Measurements from ENCODE around the gene NPW.

The NPW gene

GRCh38 chr16:1984347-1985225 is 35.0 kb upstream of the NPW start:
- DNase-seq = no peak

- no peak for DNase-seq
Observed at GRCh38 chr16:1985466-1986150, 34.0 kb upstream of the NPW start.

- DNase-seq = no peak
Observed at GRCh38 chr16:1987198-1987597, 32.4 kb upstream of the NPW start.

- no peak for DNase-seq
Observed at GRCh38 chr16:1989209-1990100, 30.1 kb upstream of the NPW start, which contains the start of gene SYNGR3. Gene SYNGR3, plus strand, starts transcription at chr16:1989970. Its CDS starts 133 bp downstream, at chr16:1990103.

- no peak for DNase-seq
Observed at GRCh38 chr16:1990101-1990350, 29.6 kb upstream of the NPW start.

- DNase-seq = no peak
Observed at GRCh38 chr16:1990351-1991134, 29.0 kb upstream of the NPW start.

GRCh38 chr16:1991135-1991551 is 28.4 kb upstream of the NPW start:
- no peak for DNase-seq

GRCh38 chr16:1991588-1991947 is 28.0 kb upstream of the NPW start:
- DNase-seq = no peak

GRCh38 chr16:1991948-1992703 is 27.5 kb upstream of the NPW start:
- DNase-seq = no peak

GRCh38 chr16:1992704-1993317 is 26.8 kb upstream of the NPW start:
- no peak for DNase-seq

- no peak for DNase-seq
Observed at GRCh38 chr16:1993731-1994131, 25.9 kb upstream of the NPW start.

GRCh38 chr16:1997494-1998359 is 21.9 kb upstream of the NPW start:
- no peak for DNase-seq

- DNase-seq = no peak
Observed at GRCh38 chr16:1998360-1998835, 21.2 kb upstream of the NPW start.

GRCh38 chr16:1998852-1999801 is 20.5 kb upstream of the NPW start:
- DNase-seq = no peak

GRCh38 chr16:1999866-2000514 is 19.6 kb upstream of the NPW start:
- DNase-seq = no peak

- no peak for DNase-seq
Observed at GRCh38 chr16:2001035-2001434, 18.6 kb upstream of the NPW start.

- no peak for DNase-seq
Observed at GRCh38 chr16:2001456-2002355, 17.9 kb upstream of the NPW start.
